Epithelial cell of prostate (primary cell): ENCODE results near the gene MYD88.
A peak's percentile ranks its signal among the peaks of the same experiment; 100 is the strongest.

ENCODE experiments used
- DNase-seq: peaks from one replicate; pipeline ENCODE4 v3.0.0-alpha.2; 2011; ENCODE audit warnings: low read depth, low spot score
- H3K27ac ChIP-seq: fragments of 450-650 bp; 2 replicates; pipeline ENCODE4 v1.5.1; 2017; ENCODE audit warnings: mild to moderate bottlenecking

Gene MYD88

GRCh38 chr3:38138349-38139190 lies at the start of gene MYD88:
Gene MYD88, plus strand, starts transcription at chr3:38138661. Its CDS starts 40 bp downstream, at chr3:38138701.
- peak within 1 kb of the TSS; percentile 90 for H3K27ac ChIP-seq
- no peak for DNase-seq

DNA sequence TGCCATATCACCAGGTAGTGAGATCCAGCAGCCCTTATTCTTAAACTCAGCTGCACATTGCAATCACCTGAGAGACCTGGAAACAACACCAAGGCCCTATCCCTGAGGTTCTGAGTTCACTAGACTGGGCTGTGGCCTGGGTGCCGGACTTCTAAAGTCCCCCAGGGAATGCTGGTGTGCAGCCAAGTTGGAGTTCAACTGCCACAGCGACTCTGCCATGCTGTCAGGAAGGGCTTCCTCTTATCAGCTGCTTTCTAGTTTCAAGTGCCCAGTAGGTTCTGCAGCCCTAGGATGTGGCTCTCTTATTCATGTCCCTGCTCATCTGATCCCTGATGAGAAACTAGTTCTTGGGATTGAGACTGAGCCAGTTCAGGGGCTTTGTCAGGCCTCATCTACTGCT lies 49.3 kb upstream of the MYD88 start:
- no peak for DNase-seq
- H3K27ac ChIP-seq: no peak overlapping the region

DNA sequence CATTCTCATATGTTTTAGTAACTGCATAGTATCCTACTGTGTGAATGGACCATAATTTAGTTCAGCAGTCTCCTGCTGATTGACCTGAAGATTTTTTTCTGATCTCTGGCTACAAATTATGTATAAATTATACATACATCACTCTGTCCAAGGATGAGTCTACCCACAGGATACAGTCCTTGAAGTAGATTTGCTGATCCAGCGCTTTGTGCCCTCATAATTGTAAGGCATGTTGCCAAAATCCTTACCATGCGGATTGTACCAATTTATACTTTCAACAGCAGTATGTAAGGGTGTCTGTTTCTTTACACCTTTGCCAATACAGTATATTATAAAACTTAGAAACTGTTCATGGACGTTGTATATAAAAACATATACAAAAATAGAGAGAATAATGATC lies 48.0 kb upstream of the MYD88 start:
- H3K27ac ChIP-seq: no peak overlapping the region
- no peak for DNase-seq

DNA sequence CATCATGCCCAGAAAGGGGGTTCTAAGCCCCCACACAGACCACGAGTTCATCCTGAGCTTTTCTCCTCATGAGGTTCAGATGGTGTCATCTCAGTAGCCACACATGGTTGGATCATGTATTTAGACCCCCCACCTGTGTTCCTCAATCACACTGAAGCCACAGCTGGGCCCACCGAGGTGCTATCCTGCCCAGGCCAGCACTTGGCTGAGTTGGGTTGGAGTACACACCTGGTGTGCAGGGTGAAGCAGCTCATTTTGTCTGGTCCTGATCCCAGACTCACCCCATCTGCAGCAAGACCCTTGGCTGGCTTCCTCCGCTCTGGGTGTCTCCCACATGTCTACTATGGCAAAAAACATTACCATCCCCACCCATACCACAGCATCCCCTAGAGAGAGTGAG lies 43.5 kb upstream of the MYD88 start:
- no peak for DNase-seq
- H3K27ac ChIP-seq: no peak overlapping the region

DNA sequence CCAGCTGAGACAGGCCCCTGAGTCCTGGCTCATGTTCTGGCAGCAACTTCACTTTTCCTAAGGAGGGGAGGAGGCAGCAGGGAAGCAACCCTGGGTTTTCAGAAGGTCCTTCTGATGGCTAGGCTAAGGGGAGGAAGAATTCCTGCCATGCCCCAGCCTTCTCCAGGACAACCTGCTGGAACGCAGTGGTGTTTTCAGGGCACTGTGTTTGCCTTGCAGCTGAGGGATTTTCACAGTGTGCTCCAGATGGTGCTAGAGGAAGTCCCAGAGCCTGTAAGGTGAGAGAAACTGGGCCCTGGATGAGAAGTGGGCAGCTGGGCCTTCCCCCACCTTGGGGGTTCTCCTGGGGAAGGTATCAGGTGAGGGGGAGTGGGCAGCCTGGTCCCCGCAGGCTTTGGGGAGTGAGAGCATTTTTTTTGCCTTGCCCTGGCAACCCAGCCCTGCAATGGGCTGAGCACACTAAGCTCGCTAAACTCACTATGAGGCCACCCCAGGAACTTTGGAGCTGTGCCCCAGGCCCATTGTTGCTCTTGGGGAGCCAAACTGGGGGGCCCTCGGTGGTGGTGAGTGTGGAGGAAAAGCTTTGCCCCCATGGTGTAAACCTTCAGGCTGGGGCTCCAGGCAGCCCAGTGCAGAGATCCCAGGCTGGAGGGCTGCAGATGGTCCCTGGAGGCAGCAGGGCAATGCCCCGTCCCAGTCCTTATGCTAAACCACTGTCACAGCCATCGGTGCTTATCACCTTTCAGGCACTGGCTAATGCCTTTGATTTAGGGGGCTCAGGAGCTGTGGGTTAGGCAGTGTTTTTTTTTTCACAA lies 42.6 kb upstream of the MYD88 start:
- no peak for DNase-seq
- no peak overlapping the region for H3K27ac ChIP-seq

DNA sequence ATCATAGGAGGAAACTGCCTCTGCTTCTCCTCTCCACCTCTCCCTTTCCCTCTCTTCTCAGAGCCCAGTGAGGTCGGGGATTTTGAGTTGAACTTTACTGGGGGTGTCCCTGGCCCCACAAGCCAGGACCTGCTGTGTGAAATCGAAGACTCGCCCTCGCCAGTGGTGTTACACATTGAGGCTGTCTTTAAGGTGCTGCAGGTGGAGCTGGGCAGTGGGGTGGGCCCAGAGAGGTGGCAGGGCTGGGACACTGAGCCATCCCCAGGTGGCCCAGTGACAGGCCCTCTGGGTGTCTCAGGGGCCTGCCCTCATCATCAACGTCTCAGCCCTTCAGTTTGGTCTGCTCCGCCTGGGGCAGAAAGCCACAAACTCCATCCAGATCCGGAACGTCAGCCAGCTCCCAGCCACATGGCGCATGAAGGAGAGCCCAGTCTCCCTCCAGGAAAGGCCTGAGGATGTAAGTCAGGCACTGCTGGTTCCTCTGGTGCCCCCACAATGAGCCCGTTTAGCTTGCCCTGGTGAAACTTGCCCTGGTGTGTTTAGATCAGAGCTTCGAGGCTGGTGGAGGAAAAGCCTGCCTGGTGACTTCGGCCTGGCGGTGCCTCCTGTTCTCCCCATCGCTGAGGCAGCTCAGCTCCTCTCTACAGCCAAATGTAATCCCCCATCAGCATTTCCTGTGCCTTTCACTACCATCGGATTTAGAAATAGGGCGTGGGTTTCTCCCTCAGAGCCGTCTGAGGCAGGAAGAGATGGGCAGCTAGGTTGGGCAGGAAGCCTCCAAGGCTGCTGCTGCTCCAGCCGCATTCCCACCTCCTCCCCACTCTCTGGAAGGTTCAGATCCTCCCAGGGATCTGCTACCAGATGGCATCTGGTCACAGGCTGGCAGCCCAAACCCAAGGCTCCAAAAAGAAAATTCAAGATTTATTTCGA lies 40.8 kb upstream of the MYD88 start:
- H3K27ac ChIP-seq: no peak overlapping the region
- DNase-seq: no peak

- H3K27ac ChIP-seq: no peak overlapping the region
- no peak for DNase-seq
These were observed 40.1 kb upstream of the MYD88 start for GRCh38 chr3:38098376-38098723.

GRCh38 chr3:38099518-38099917 lies 38.9 kb upstream of the MYD88 start:
- DNase-seq: no peak
- no peak overlapping the region for H3K27ac ChIP-seq

- no peak overlapping the region for H3K27ac ChIP-seq
- no peak for DNase-seq
These were observed 38.0 kb upstream of the MYD88 start for GRCh38 chr3:38100498-38100897.

DNA sequence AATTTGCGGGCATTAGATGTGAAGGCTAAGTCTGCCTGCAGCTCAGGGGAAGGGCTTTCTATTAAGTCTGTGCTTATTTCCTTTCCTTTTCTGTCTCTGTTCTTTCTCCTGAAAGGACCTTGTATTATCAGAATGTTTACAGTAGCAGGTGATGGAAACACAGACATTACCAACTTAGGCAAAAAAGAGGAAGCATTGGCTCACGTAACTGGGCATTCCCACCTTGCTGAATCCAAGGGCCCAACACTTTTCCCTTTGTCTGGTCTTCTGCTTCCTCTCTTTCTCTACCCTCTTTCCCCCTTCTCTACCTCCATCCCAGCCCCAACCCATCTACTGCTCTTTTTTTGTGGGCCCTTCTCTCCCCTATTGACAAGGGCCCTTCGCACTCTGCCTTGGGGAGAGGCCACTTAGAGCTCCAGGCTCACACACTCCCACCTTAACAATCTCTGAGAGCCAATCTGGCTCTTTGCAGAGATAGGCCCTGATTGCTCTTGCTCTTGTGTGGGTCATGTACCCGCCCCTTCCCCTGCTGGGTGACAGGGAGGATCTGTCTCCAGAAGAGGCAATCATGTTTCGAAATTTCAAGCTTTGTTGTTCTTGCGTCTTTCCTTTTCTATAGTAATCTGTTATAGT lies 36.5 kb upstream of the MYD88 start:
- no peak for DNase-seq
- H3K27ac ChIP-seq: no peak overlapping the region

DNA sequence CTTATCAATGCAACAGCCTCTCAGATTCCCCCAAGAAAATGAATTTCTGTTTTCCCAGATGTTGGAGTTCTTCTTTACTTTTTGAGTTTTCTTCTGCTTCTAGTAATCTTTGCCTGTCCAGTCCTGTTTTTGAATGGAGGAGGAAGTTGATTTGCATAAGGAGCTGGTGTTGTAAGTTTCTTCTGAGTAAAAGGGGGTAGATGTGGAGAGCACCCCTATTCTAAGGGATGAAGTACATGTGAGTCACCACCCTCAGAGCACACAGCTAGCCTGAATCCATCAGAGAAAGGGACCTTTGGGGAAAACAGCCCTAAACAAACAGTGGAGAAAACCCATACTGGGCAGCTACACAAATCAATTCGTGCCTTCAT lies 36.0 kb upstream of the MYD88 start:
- DNase-seq: no peak

GRCh38 chr3:38105525-38105924 lies 32.9 kb upstream of the MYD88 start:
- DNase-seq: no peak
- no peak overlapping the region for H3K27ac ChIP-seq

More for the DNA sequence above, 36.0 kb upstream of the MYD88 start:
- H3K27ac ChIP-seq: no peak overlapping the region

DNA sequence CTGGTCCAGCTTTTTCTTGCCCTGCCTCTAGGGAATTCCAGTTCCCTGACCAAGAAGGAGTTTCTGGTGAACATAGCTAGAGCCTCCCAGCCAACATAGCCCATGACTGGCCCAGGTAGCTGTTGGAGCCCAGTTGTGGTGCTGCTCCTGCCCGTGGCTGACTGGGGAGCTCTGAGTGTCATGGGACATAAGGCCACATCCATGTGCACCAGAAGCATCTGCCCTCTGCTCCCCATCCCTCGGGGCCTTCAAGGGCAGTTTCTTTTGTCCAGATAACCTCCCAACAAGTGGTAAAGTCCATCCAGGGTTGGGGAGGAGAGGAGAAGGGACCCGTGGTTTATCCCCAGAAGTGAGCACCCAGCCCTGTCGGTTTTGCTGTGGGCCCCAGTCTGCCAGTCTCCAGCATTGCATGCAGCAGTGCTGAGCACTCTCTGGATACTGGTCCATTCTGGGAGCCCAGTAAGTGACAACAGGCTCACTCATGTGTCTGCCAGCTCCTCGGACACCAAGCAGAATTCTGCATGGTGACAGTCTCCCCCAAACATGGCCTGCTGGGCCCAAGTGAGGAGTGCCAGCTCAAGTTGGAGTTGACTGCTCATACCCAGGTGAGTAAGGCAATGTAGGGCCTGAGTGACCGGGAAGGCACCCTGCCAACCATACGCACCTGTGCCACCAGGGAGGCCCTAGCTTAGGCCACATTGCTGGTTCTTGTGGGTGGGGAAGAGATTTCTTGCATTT lies 30.4 kb upstream of the MYD88 start:
- no peak overlapping the region for H3K27ac ChIP-seq
- DNase-seq: no peak

- DNase-seq: no peak
- H3K27ac ChIP-seq: no peak overlapping the region
These were observed 29.5 kb upstream of the MYD88 start for GRCh38 chr3:38108649-38109579.

- no peak overlapping the region for H3K27ac ChIP-seq
- DNase-seq: no peak
These were observed 28.7 kb upstream of the MYD88 start for GRCh38 chr3:38109580-38110313.

- no peak overlapping the region for H3K27ac ChIP-seq
These were observed 28.0 kb upstream of the MYD88 start for GRCh38 chr3:38110314-38111050.

DNA sequence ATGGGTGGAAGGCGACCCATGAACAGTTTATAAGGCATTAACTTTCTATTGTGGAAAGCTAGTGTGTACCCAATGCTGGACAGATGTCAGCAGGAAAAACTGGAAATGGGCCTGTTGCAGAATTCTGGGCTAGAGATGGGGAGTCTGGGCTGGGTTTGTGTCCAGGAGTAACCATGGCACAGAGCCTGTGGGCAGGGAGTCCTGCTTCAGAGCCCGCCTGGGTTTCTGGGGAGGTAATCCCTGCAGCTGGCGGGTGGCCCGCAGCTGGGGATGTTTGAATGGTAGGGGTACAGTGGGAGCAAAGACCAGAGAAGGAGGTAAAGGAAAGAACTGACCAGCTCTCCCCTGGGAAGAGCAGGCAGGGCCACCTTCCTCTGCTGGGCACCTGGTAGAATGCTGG lies 27.3 kb upstream of the MYD88 start:
- DNase-seq: no peak
- H3K27ac ChIP-seq: no peak overlapping the region

More at GRCh38 chr3:38110314-38111050, 28.0 kb upstream of the MYD88 start:
- no peak for DNase-seq
